Activated T-cell treated with anti-CD3 and anti-CD28 coated beads, Interleukin-2, amount 50 U/mL, for 48 hours (primary cell): ENCODE data around the gene EPB41L2.
"Not testable (repeated sequence)": the region's sequence is repeated elsewhere in the genome, so short reads cannot be mapped to it uniquely, and the experiment has no call there.

Source experiments
- DNase-seq, 2 experiments: peaks; one replicate each; pipeline ENCODE4 v3.0.0-alpha.2; 2020

Gene EPB41L2

DNA sequence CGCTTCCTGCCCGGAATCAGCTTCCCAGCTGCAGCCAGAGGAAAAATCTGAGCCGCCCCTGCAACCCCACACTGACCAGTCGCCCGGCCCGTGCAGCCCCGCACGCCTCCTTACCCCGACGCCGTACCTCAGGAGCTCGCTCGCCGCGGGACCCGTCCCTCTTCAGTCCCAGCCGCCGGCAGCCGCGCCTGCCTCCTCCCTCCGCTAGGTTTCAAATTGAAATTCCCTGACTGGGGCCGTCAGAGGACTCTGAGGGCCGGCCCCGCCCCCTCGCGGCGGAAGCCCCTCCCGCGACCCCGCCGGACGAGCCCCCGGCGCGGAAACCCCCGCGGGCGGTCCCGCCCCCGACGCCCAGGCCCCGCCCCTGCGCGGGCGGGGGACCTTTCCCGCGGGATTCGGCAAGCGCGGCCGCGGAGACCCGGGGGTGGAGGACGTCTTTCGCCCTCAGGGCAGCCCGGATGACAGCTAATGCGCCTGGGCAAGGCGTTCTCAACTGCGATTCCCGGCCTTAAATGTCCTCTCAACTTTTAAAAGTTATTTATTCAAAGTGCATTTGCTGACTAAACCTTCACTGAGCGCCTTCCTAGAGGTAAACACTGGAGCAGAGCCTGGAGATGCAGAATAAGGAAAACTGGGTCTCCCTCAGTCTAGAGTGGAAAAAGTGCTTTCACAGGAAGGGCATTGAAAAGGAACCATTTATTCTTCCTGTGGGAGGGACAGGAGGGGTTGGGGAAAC, at the start of gene EPB41L2:
Gene EPB41L2 (minus strand): TSS at position 218 of the 736 bp plus-strand sequence. CDS start 106,760 bp downstream, outside the sequence.
- peak; percentile 84 to 89 for DNase-seq

- DNase-seq = no peak
Measured at GRCh38 chr6:131112249-131112648, 49.2 kb upstream of the EPB41L2 start.

DNA sequence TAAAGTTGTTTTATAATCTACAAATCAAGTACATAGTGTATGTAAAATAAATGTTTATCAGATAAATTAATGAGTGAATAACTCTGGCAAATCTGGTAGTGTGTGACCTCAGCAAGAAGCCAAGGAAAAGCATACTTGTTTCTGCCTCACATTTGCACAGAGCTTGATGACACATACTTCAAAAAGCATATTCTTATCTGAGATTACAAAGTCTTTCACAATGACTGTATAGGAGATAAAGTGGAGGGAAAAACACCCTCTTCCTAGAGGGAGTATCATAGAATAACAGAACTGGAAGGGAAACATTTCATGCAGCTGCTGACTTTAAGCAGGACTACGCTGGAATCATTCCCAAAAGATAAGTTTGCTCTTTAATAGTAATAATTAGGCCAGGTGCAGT, 44.1 kb upstream of the EPB41L2 start:
- DNase-seq = no peak

DNA sequence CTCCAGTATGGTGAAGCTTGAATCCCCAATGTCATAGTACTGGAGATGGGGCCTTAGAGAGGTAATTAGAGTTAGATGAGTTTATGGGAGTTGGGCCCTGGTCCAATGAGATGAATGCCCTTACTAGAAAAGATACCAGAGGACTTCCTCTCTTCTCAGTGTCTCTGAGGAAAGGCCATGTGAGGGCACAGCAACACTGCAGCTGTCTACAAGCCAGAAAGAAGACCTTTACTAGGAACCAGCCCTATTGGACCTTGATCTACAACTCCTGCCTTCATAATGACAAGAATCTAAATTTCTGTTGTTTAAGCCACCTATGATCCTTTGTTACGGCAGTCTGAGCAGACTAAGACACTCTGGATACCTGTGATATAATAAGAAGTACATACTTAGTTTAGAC, 40.9 kb upstream of the EPB41L2 start:
- no peak for DNase-seq

- no peak for DNase-seq
Measured at GRCh38 chr6:131103296-131103695, 40.3 kb upstream of the EPB41L2 start.

GRCh38 chr6:131101911-131102680, 39.1 kb upstream of the EPB41L2 start:
- no peak for DNase-seq

- DNase-seq = no peak
Measured at GRCh38 chr6:131096786-131097185, 33.7 kb upstream of the EPB41L2 start.

DNA sequence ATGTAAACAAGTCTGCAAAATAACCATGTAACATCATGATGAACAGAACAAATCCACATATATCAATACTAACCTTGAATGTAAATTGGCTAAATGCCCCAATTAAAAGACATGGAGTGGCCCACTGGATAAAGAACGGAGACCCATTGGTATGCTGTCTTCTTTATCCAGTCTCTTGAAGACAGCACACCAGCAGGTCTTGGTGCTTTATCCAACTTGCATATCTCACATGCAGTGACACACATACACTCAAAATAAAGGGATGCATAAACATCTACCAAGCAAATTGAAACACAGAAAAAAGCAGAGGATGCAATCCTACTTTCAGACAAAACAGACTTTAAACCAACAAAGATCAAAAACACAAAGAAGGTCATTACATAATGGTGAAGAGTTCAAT, 30.3 kb upstream of the EPB41L2 start:
- DNase-seq = no peak

DNA sequence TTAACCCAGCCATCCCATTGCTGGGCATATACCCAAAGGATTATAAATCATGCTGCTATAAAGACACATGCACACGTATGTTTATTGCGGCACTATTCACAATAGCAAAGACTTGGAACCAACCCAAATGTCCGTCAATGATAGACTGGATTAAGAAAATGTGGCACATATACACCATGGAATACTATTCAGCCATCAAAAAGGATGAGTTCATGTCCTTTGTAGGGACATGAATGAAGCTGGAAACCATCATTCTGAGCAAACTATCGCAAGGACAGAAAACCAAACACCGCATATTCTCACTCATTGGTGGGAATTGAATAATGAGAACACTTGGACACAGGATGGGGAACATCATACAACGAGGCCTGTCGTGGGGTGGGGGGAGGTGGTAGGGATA, 28.9 kb upstream of the EPB41L2 start:
- not testable (repeated sequence) for DNase-seq

- DNase-seq = not testable (repeated sequence)
Measured at GRCh38 chr6:131090339-131090738, 27.3 kb upstream of the EPB41L2 start.

- no peak for DNase-seq
Measured at GRCh38 chr6:131084982-131085381, 21.9 kb upstream of the EPB41L2 start.

GRCh38 chr6:131083687-131084086, 20.6 kb upstream of the EPB41L2 start:
- no peak for DNase-seq

- no peak for DNase-seq
Measured at GRCh38 chr6:131082335-131082734, 19.3 kb upstream of the EPB41L2 start.

- DNase-seq = no peak
Measured at GRCh38 chr6:131080084-131080483, 17.0 kb upstream of the EPB41L2 start.

DNA sequence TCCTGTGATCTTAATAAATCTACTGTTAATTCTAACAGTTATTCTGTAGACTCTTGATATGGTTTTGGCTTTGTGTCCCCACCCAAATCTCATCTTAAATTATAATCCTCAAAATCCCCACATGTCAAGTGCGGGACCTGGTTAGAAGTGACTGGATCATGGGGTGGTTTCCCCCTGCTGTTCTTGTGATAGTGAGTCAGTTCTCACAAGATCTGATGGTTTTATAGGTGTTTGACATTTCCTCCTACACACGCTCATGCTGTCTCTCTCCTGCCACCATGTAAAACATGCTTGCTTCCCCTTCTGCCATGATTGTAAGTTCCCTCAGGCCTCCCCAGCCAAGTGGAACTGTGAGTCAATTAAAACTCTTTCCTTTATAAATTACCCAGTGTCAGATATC, 10.5 kb upstream of the EPB41L2 start:
- no peak for DNase-seq

DNA sequence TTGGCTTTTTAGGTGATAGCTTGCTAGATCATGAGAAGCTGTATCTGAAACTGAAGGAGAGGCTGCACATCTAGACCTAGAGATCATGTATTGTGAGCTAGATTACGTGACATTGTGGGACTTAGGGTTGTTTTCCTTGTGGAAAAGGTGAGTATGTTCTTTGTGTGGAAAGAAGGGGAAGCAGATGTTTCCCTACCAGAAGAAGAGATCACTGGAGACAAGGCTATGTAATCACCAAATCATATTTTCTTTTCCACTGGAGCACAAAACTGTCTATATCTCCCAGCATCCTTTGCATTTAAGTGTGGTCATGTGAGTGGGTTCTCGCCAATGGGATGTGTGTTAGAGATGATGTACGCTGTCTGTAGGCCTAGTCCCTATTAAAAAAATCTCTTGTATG, 7.0 kb upstream of the EPB41L2 start:
- no peak for DNase-seq

- DNase-seq = no peak
Measured at GRCh38 chr6:131068165-131068564, 5.1 kb upstream of the EPB41L2 start.

DNA sequence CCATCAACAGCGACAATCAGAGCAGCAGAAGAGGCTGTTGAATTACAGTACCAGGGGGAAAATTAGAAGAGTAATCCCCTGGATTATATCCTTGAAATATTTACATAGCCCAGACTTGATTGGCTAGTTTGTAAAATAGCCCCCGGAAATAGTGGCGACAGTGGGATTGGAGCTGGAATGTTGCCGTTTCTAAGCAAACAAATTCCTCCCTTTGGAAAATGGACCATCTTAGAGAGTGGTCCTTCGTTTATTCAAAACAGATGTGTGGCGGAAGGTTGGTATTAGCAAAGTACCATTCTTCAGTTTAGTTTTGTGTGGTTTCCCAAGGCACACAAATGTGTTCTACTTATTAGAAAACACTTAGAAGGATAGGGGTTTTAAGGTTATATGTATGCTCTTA, 4.5 kb upstream of the EPB41L2 start:
- DNase-seq = no peak

DNA sequence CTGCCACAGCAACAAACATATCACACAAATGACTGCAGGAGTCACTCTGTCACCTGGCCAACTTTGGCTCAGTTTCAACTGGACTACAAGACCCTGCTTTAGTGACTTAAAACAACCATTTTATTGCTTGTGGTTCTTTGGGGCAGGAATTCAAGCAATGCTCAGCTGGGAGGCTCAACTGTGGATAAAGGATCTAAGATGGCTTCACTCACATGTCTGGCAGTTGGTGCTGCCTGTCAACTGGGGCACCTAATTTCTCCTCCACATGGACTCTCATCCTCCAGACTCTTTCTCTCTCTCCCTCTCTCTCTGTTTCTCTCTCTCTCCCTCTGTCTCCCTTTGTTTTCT, 2.8 kb upstream of the EPB41L2 start:
- DNase-seq = no peak

DNA sequence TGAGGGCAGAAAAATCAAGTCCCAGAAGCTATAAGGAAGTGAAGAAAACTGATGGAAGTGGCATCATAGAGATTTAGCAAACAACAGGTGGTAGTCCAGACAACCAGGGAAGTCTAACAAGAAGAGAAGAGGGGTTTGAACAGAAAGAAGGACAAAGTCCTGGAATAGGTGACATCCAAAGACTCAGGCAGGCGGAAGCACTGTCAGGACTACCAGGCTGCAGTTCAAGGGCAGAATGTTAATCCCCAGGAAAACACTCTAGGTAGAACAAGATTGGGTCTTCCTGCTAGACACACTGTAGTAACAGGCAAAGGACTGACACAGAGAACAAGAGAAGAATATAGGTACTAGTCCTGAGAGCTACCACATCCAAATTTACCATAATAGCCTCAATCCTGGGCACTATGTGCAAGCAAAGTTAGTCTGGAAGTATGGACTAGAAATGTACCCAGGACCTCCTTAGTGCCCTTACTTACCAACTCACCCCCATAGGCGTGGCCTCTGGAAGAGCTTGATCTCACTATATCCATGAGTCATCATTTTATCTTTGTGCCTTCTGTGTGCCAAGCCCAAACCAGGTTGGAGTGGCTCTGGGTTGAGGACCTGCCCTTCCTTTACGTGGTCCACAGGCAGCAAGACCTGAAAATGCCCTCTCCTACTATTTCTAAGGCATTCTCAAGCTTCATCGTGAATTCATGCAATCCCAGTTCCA, 2.2 kb upstream of the EPB41L2 start:
- no peak for DNase-seq

- no peak for DNase-seq
Measured at GRCh38 chr6:131063764-131064272, 773 bp upstream of the EPB41L2 start.

GRCh38 chr6:131062241-131063027, 611 bp downstream of the EPB41L2 start:
- DNase-seq = peak; percentile 31 to 42

DNA sequence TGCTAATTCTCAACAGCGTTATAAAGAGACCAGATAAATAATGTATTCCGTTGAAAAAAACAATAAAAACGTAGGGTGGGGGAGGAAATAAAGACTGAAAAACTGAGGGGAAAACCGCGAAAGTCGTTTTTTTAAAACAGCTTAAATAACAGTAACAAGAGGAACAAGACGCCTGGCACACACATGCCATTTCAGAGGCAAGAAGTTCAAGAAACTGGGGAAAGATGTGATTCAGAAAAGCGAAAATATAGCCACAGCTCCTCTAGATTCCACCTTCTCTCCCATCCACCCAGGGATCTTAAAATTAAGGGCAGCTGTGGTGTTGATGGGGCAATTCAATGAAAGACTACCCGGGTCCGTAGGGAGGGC, 1.3 kb downstream of the EPB41L2 start:
- no peak for DNase-seq
